Retinal pigment epithelial cell (primary cell): ENCODE measurements around the gene S100A10.

Source experiments
- DNase-seq: peaks from one replicate; pipeline ENCODE4 v3.0.0-alpha.2; 2010; ENCODE audit warnings: low read depth
- H3K4me3 ChIP-seq: 2 replicates; pipeline ENCODE4 v1.5.1; 2011; ENCODE audit warnings: mild to moderate bottlenecking, low read length, control low read depth, moderate library complexity
- TF ChIP-seq, protein P1 (sequence below): conservative IDR thresholded peaks from 2 replicates; pipeline ENCODE4 v1.5.1; 2011; ENCODE audit warnings: low read depth, low read length, control low read depth, inconsistent platforms

The S100A10 gene

GRCh38 chr1:151975311-151976014, 18.2 kb downstream of the S100A10 start:
- DNase-seq: no peak
- TF ChIP-seq, protein P1, sequence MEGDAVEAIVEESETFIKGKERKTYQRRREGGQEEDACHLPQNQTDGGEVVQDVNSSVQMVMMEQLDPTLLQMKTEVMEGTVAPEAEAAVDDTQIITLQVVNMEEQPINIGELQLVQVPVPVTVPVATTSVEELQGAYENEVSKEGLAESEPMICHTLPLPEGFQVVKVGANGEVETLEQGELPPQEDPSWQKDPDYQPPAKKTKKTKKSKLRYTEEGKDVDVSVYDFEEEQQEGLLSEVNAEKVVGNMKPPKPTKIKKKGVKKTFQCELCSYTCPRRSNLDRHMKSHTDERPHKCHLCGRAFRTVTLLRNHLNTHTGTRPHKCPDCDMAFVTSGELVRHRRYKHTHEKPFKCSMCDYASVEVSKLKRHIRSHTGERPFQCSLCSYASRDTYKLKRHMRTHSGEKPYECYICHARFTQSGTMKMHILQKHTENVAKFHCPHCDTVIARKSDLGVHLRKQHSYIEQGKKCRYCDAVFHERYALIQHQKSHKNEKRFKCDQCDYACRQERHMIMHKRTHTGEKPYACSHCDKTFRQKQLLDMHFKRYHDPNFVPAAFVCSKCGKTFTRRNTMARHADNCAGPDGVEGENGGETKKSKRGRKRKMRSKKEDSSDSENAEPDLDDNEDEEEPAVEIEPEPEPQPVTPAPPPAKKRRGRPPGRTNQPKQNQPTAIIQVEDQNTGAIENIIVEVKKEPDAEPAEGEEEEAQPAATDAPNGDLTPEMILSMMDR: no peak

DNA sequence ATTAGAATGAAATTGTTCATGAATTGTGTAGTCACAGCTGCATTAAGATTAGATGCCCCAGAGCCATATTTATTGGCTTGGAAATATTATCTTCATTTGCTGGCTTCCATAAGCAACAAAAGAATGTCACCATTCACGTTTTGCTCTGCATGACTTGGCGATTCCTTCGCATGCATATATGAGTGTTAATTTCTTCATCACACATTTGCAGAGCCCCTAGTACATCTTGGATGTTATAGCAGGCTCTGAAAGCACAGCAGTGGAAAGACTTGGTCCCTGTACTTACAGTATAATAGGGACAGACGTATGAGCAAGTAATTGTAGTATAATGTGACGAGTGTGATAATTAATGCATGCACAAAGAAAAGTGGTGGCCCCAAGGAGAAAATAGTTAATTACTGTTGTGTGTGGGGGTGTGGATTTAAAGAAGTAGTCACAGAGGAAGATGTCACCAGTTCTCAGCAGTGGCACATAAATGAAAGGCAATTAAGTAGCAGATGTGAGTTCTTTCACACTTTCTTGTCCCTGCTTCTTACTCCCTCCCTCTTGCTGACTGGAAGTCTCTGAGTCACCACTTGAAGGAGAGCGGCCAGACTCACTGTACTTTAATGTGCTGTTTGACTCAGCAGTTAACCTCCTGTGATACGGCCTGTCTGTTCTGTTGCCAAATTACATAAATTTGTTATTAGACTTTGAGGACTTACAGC, 21.0 kb downstream of the S100A10 start:
- no peak overlapping the region for H3K4me3 ChIP-seq
- TF ChIP-seq, protein P1: no peak
- DNase-seq: peak; percentile 92

More at GRCh38 chr1:151975311-151976014, 18.2 kb downstream of the S100A10 start:
- H3K4me3 ChIP-seq: no peak overlapping the region

DNA sequence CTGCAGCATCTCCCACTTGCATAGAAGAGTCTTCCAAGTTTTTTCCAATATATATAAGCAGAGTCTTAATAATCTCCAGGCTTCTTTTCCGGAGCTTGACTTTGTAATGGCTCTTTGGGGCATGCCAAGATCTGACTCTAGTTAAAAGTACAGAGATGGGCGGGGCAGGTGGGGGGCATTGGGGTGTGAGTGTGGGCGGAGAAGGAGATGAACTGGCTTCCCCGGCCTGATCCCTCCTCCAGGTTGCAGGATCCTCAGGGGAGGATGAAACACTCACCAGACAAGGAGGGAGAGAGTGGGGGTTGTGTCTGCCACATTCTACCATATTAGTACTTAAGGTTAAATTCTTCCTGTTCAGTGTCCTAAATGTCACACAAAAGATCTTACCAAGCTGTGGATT, 23.0 kb downstream of the S100A10 start:
- TF ChIP-seq, protein P1: no peak
- H3K4me3 ChIP-seq: no peak overlapping the region
- no peak for DNase-seq

DNA sequence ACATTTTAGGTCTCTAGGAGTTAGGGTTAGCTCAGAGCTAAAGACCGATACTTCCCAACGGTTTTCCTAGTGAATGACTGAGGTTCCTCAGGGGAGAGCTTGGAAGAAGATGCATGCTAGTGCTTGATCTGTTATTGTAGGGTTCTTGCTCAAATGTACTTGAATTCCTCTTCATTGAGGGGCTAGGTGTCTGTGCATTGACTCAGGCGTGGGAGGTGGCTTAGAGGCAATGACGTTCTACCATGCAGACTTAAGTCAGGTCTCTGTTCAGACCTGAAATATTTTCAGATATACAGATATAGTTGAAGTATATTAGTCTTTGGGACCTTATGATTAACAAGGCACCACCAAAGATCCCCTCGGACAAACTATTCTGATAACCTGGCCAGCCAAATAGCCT, 23.5 kb downstream of the S100A10 start:
- TF ChIP-seq, protein P1: no peak
- no peak overlapping the region for H3K4me3 ChIP-seq
- DNase-seq: no peak

DNA sequence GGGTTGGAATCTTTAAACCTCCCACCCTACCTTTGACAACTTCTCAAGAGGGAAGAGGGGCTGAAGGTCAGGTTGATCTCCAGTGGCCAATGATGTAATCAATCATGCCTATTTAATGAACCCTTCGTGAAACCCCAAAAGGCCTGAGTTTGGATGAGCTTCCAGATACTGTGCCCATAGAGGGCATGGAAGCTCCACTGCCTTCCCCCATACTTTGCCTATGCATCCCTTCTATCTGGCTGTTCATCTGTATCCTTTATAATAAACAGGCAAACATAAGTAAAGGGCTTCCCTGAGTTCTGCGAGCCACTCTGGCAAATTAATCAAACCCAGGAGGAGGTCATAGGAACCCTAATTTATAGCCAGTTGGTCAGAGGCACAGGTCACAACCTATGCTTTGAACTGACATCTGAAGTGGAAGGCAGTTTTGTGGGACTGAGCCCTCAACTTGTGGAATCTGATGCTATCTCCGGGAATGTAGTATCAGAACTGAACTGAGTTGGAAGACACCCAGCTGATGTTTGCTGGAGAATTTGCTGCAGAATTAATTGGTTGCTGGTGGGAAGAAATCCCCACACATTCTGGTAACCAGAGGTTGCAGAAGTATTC, 24.8 kb downstream of the S100A10 start:
- no peak overlapping the region for H3K4me3 ChIP-seq
- DNase-seq: no peak
- TF ChIP-seq, protein P1: no peak

DNA sequence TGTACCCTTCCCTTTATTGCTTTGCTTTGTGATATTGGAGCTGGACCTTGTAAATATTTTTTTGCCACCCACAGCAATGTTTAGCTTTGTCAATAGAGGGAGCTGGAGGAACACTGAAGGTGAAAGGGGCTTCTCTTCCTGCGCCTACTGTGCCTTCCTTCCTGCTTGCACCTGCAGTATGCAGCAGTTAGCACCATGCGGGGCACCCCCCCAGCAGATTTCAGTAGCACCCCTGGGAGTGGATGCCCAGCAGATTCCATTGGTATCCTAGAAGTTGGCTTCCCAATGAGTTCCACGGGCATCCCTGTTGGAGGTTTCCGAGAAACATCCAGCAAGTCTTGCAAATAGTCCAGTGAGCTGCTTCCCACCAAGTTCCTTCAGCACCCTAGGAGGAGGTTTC, 25.6 kb downstream of the S100A10 start:
- TF ChIP-seq, protein P1: peak; percentile 82
- H3K4me3 ChIP-seq: no peak overlapping the region
- no peak for DNase-seq

DNA sequence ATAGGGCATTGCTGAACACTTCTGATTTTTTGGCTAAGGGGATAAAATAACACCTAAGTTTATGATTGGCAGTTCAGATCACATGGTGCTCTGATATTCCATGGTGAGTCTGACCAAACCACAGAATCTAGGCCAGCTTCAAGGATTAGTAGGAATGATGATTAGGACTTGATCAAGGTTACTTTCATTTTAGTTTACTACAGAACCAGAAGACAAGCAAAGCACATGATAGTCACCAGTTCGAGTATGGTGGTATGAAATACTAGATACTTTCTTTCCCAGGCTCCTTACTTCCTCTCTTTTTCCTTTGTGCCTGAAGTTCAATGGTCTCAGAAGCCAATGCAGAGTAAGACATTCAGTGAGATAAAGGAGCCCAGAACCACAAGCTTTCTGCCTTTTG, 26.6 kb downstream of the S100A10 start:
- DNase-seq: no peak
- TF ChIP-seq, protein P1: no peak
- no peak overlapping the region for H3K4me3 ChIP-seq
